ENCODE data around the gene MRPS2. TPM values are rescaled to one million over a fixed set of nuclear protein-coding genes. Genes with fewer than 3 reads are reported as not detected.

Gene MRPS2
- total RNA-seq, 2 donors from 2014 or later = 50.2 to 53.1 TPM

GRCh38 chr9:135487281-135488012 lies 13.0 kb upstream of the MRPS2 start:
- Mint-ChIP-seq H3K4me1 (no peaks in the 10 kb centered on the region), H3K27ac (no peak overlapping the region), H3K27me3 (ENCODE audit: insufficient read depth) (no peaks in the 10 kb centered on the region), H3K4me3 (no peak overlapping the region), H3K36me3 (ENCODE audit: low read depth) (peaks cover 48% of the 10 kb centered on the region), H3K9me3 (no peaks in the 10 kb centered on the region)
- Histone ChIP-seq H3K27me3 (ENCODE audit: control insufficient read depth, insufficient read depth, low read length, poor library complexity, severe bottlenecking) (no peaks in the 10 kb centered on the region), H3K9ac (ENCODE audit: extremely low read depth, low read length, poor library complexity, severe bottlenecking) (no peak overlapping the region), H3K4me3 (ENCODE audit: low read length) (no peak overlapping the region), H3K36me3 (ENCODE audit: control insufficient read depth, insufficient read depth, low read length) (peaks cover 23% of the 10 kb centered on the region), H3K27ac (ENCODE audit: low read depth, low read length) (no peak overlapping the region), H3K4me1 (ENCODE audit: control insufficient read depth, insufficient read depth, low read length) (no peaks in the 10 kb centered on the region), H3K9me3 (ENCODE audit: control insufficient read depth, low read length) (no peaks in the 10 kb centered on the region)
- WGBS, 2 experiments (ENCODE audit: insufficient coverage in 1 of 2, insufficient read length in 1 of 2) = 92 to 95% methylated on average over 17 to 40 of the region's 40 CpGs
- DNase-seq = no peak
- TF ChIP-seq, protein P1, sequence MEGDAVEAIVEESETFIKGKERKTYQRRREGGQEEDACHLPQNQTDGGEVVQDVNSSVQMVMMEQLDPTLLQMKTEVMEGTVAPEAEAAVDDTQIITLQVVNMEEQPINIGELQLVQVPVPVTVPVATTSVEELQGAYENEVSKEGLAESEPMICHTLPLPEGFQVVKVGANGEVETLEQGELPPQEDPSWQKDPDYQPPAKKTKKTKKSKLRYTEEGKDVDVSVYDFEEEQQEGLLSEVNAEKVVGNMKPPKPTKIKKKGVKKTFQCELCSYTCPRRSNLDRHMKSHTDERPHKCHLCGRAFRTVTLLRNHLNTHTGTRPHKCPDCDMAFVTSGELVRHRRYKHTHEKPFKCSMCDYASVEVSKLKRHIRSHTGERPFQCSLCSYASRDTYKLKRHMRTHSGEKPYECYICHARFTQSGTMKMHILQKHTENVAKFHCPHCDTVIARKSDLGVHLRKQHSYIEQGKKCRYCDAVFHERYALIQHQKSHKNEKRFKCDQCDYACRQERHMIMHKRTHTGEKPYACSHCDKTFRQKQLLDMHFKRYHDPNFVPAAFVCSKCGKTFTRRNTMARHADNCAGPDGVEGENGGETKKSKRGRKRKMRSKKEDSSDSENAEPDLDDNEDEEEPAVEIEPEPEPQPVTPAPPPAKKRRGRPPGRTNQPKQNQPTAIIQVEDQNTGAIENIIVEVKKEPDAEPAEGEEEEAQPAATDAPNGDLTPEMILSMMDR (conservative IDR thresholded peaks at IDR 0.05) = no peak

GRCh38 chr9:135488013-135488330 lies 12.5 kb upstream of the MRPS2 start:
- no peak overlapping the region for H3K9ac ChIP-seq (ENCODE audit: extremely low read depth, low read length, poor library complexity, severe bottlenecking)

GRCh38 chr9:135488527-135488926 lies 12.0 kb upstream of the MRPS2 start:
- H3K36me3 Mint-ChIP-seq (ENCODE audit: low read depth) = peaks cover 42% of the 10 kb centered on the region
- no peak overlapping the region for H3K4me3 ChIP-seq (ENCODE audit: low read length)
- no peak overlapping the region for H3K9ac ChIP-seq (ENCODE audit: extremely low read depth, low read length, poor library complexity, severe bottlenecking)
- TF ChIP-seq, protein P1 (conservative IDR thresholded peaks at IDR 0.05) = no peak
- no peak for DNase-seq
- H3K9me3 Mint-ChIP-seq = no peaks in the 10 kb centered on the region
- no peaks in the 10 kb centered on the region for H3K4me1 Mint-ChIP-seq
- no peaks in the 10 kb centered on the region for H3K27me3 Mint-ChIP-seq (ENCODE audit: insufficient read depth)
- H3K27ac ChIP-seq (ENCODE audit: low read depth, low read length) = no peak overlapping the region
- 94 to 97% methylated on average over 17 of the region's 17 CpGs for WGBS, 2 experiments (ENCODE audit: insufficient coverage in 1 of 2, insufficient read length in 1 of 2)
- no peak overlapping the region for H3K27ac Mint-ChIP-seq
- no peaks in the 10 kb centered on the region for H3K4me1 ChIP-seq (ENCODE audit: control insufficient read depth, insufficient read depth, low read length)
- H3K4me3 Mint-ChIP-seq = no peak overlapping the region
- peaks cover 22% of the 10 kb centered on the region for H3K36me3 ChIP-seq (ENCODE audit: control insufficient read depth, insufficient read depth, low read length)
- no peaks in the 10 kb centered on the region for H3K9me3 ChIP-seq (ENCODE audit: control insufficient read depth, low read length)
- no peaks in the 10 kb centered on the region for H3K27me3 ChIP-seq (ENCODE audit: control insufficient read depth, insufficient read depth, low read length, poor library complexity, severe bottlenecking)

More at GRCh38 chr9:135488013-135488330, 12.5 kb upstream of the MRPS2 start:
- peaks cover 23% of the 10 kb centered on the region for H3K36me3 ChIP-seq (ENCODE audit: control insufficient read depth, insufficient read depth, low read length)
- H3K9me3 ChIP-seq (ENCODE audit: control insufficient read depth, low read length) = no peaks in the 10 kb centered on the region
- H3K4me1 ChIP-seq (ENCODE audit: control insufficient read depth, insufficient read depth, low read length) = no peaks in the 10 kb centered on the region
- no peaks in the 10 kb centered on the region for H3K27me3 ChIP-seq (ENCODE audit: control insufficient read depth, insufficient read depth, low read length, poor library complexity, severe bottlenecking)
- H3K9me3 Mint-ChIP-seq = no peaks in the 10 kb centered on the region
- no peak overlapping the region for H3K27ac ChIP-seq (ENCODE audit: low read depth, low read length)
- no peaks in the 10 kb centered on the region for H3K27me3 Mint-ChIP-seq (ENCODE audit: insufficient read depth)
- TF ChIP-seq, protein P1 (conservative IDR thresholded peaks at IDR 0.05) = no peak
- no peak overlapping the region for H3K4me3 Mint-ChIP-seq
- no peak overlapping the region for H3K4me3 ChIP-seq (ENCODE audit: low read length)
- no peaks in the 10 kb centered on the region for H3K4me1 Mint-ChIP-seq
- 90 to 95% methylated on average over 9 to 18 of the region's 18 CpGs for WGBS, 2 experiments (ENCODE audit: insufficient coverage in 1 of 2, insufficient read length in 1 of 2)
- H3K36me3 Mint-ChIP-seq (ENCODE audit: low read depth) = peaks cover 47% of the 10 kb centered on the region
- no peak for DNase-seq
- H3K27ac Mint-ChIP-seq = no peak overlapping the region
